CD4-positive, alpha-beta T cell treated with Interferon gamma for 1 hour (primary cell): ENCODE results near the gene EXOC7.

Experiments used
- DNase-seq: peaks from one replicate; pipeline ENCODE4 v3.0.0-alpha.2; 2020

Gene EXOC7

GRCh38 chr17:76138234-76138895 is 34.8 kb upstream of the EXOC7 start:
- no peak for DNase-seq

- DNase-seq: no peak
Observed at GRCh38 chr17:76137351-76138233, 34.0 kb upstream of the EXOC7 start.

- DNase-seq: no peak
Observed at GRCh38 chr17:76137001-76137350, 33.4 kb upstream of the EXOC7 start.

- DNase-seq: no peak
Observed at GRCh38 chr17:76136276-76137000, 32.9 kb upstream of the EXOC7 start.

- DNase-seq: no peak
Observed at GRCh38 chr17:76135810-76136188, 32.2 kb upstream of the EXOC7 start.

- no peak for DNase-seq
Observed at GRCh38 chr17:76134911-76135809, 31.6 kb upstream of the EXOC7 start.

- DNase-seq: no peak
Observed at GRCh38 chr17:76132574-76133338, 29.2 kb upstream of the EXOC7 start.

- no peak for DNase-seq
Observed at GRCh38 chr17:76131692-76132573, 28.3 kb upstream of the EXOC7 start.

- DNase-seq: no peak
Observed at GRCh38 chr17:76131051-76131691, 27.6 kb upstream of the EXOC7 start.

GRCh38 chr17:76130473-76130872 is 26.9 kb upstream of the EXOC7 start:
- DNase-seq: no peak

GRCh38 chr17:76125922-76126321 is 22.3 kb upstream of the EXOC7 start:
- no peak for DNase-seq

- no peak for DNase-seq
Observed at GRCh38 chr17:76125391-76125675, 21.7 kb upstream of the EXOC7 start.

- no peak for DNase-seq
Observed at GRCh38 chr17:76124582-76125390, 21.2 kb upstream of the EXOC7 start.

GRCh38 chr17:76123749-76124581 is 20.4 kb upstream of the EXOC7 start:
- no peak for DNase-seq

GRCh38 chr17:76123191-76123499 is 19.6 kb upstream of the EXOC7 start:
- no peak for DNase-seq

- no peak for DNase-seq
Observed at GRCh38 chr17:76122431-76123190, 19.0 kb upstream of the EXOC7 start.

GRCh38 chr17:76121932-76122430 is 18.4 kb upstream of the EXOC7 start:
- no peak for DNase-seq

- DNase-seq: no peak
Observed at GRCh38 chr17:76120658-76121008, 17.0 kb upstream of the EXOC7 start.
